NB4 (cell line): Measurements from ENCODE around the gene ABLIM1.

Experiments used
- DNase-seq: peaks from one replicate; pipeline ENCODE4 v3.0.0; 2010; ENCODE audit warnings: low read depth
- H3K4me3 ChIP-seq: one replicate; pipeline ENCODE4 v1.5.1; 2011; ENCODE audit warnings: mild to moderate bottlenecking, low read depth, low read length, moderate library complexity
- CTCF ChIP-seq: IDR thresholded peaks from one replicate; pipeline ENCODE4 v1.5.1; 2012; ENCODE audit warnings: low read depth, low read length
- MAX ChIP-seq: IDR thresholded peaks from 2 replicates; pipeline ENCODE4 v1.6.1; 2011; ENCODE audit warnings: low read depth, low read length
- MYC ChIP-seq: IDR thresholded peaks from 2 replicates; pipeline ENCODE4 v1.6.1; 2011; ENCODE audit warnings: low read depth, low read length
- POLR2A ChIP-seq: IDR thresholded peaks from 2 replicates; pipeline ENCODE4 v1.6.1; 2011; ENCODE audit warnings: mild to moderate bottlenecking; ENCODE audit not compliant: insufficient read length; ENCODE audit errors: extremely low read depth

The ABLIM1 gene

GRCh38 chr10:114397651-114398145, 260.4 kb downstream of the ABLIM1 start:
- H3K4me3 ChIP-seq, result no peak overlapping the region
- no peak for DNase-seq
- TF ChIP-seq MAX (no peak), CTCF (no peak), MYC (no peak), POLR2A (no peak)

GRCh38 chr10:114396464-114396863, 261.6 kb downstream of the ABLIM1 start:
- TF ChIP-seq POLR2A, result no peak
- no peak for TF ChIP-seq MAX
- TF ChIP-seq CTCF, result no peak
- TF ChIP-seq MYC, result no peak
- no peak for DNase-seq

GRCh38 chr10:114395366-114396022, 262.6 kb downstream of the ABLIM1 start:
- no peak for TF ChIP-seq MYC
- TF ChIP-seq POLR2A, result no peak
- no peak for TF ChIP-seq MAX
- TF ChIP-seq CTCF, result no peak
- no peak overlapping the region for H3K4me3 ChIP-seq
- DNase-seq, result no peak

More at GRCh38 chr10:114396464-114396863, 261.6 kb downstream of the ABLIM1 start:
- no peak overlapping the region for H3K4me3 ChIP-seq

- H3K4me3 ChIP-seq, result no peak overlapping the region
- TF ChIP-seq MYC, result no peak
- no peak for TF ChIP-seq CTCF
- no peak for TF ChIP-seq POLR2A
- TF ChIP-seq MAX, result no peak
- DNase-seq, result no peak
These were observed 263.5 kb downstream of the ABLIM1 start for GRCh38 chr10:114394531-114394930.

- H3K4me3 ChIP-seq, result no peak overlapping the region
- DNase-seq, result no peak
- no peak for TF ChIP-seq MAX
- no peak for TF ChIP-seq CTCF
- TF ChIP-seq MYC, result no peak
- no peak for TF ChIP-seq POLR2A
These were observed 264.2 kb downstream of the ABLIM1 start for GRCh38 chr10:114393886-114394285.
